Stimulated activated CD4-positive, alpha-beta T cell treated with anti-CD3 and anti-CD28 coated beads, Interleukin-1b, Interleukin-23, amount 100 ng/mL, for 4 hours (primary cell): ENCODE measurements around the gene ZNF3.

Experiments used
- DNase-seq, 2 donors: peaks; one replicate each; pipeline ENCODE4 v3.0.0-alpha.2; 2020; ENCODE audit warnings: low read depth in 2 of 2

The ZNF3 gene

GRCh38 chr7:100053215-100053614, 28.3 kb downstream of the ZNF3 start:
- peak in 1 of 2 donors; percentile 6 for DNase-seq

GRCh38 chr7:100051611-100052010, 29.9 kb downstream of the ZNF3 start:
- no peak for DNase-seq

- DNase-seq: peak; percentile 73 to 84
Measured at GRCh38 chr7:100049441-100050291, 31.9 kb downstream of the ZNF3 start, which contains the start of gene ZSCAN21. Gene ZSCAN21 (plus strand): TSS chr7:100049774. CDS start chr7:100057007, 7,233 bp downstream.

GRCh38 chr7:100048680-100049079, 32.8 kb downstream of the ZNF3 start:
- no peak for DNase-seq

GRCh38 chr7:100044718-100045117, 36.8 kb downstream of the ZNF3 start:
- DNase-seq: no peak

GRCh38 chr7:100040575-100040974, 40.9 kb downstream of the ZNF3 start:
- no peak for DNase-seq

GRCh38 chr7:100038326-100038725, 43.2 kb downstream of the ZNF3 start:
- DNase-seq: no peak

- DNase-seq: no peak
Measured at GRCh38 chr7:100035876-100036275, 45.6 kb downstream of the ZNF3 start.

- DNase-seq: no peak
Measured at GRCh38 chr7:100034871-100035510, 46.5 kb downstream of the ZNF3 start.

- no peak for DNase-seq
Measured at GRCh38 chr7:100033526-100033925, 48.0 kb downstream of the ZNF3 start.

- DNase-seq: no peak
Measured at GRCh38 chr7:100029596-100029995, 51.9 kb downstream of the ZNF3 start.

- DNase-seq: no peak
Measured at GRCh38 chr7:100027197-100027596, 54.3 kb downstream of the ZNF3 start.

GRCh38 chr7:100024020-100024619, 57.4 kb downstream of the ZNF3 start:
- no peak for DNase-seq

GRCh38 chr7:100023526-100023925, 58.0 kb downstream of the ZNF3 start:
- no peak for DNase-seq

GRCh38 chr7:100022621-100023020, 58.9 kb downstream of the ZNF3 start:
- no peak for DNase-seq

GRCh38 chr7:100021297-100021696, 60.2 kb downstream of the ZNF3 start:
- no peak for DNase-seq
